Effector memory CD4-positive, alpha-beta T cell (primary cell): ENCODE data around the gene KRT38.
"Not testable (repeated sequence)": the region's sequence is repeated elsewhere in the genome, so short reads cannot be mapped to it uniquely, and the experiment has no call there.

Experiments used
- DNase-seq, 3 donors: peaks; one replicate each; pipeline ENCODE4 v3.0.0-alpha.2; 2020
- H3K27ac ChIP-seq: 2 replicates; pipeline ENCODE4 v1.7.0; 2013; ENCODE audit warnings: mild to moderate bottlenecking, low read length, moderate library complexity; ENCODE audit not compliant: insufficient read depth, poor library complexity, severe bottlenecking
- H3K27me3 ChIP-seq: replicated peaks from 2 replicates; pipeline ENCODE4 v1.7.0; 2013; ENCODE audit warnings: mild to moderate bottlenecking, low read length; ENCODE audit not compliant: insufficient read depth, control insufficient read depth, poor library complexity, severe bottlenecking
- H3K36me3 ChIP-seq: 2 replicates; pipeline ENCODE4 v1.7.0; 2013; ENCODE audit warnings: mild to moderate bottlenecking, low read length, moderate library complexity; ENCODE audit not compliant: control insufficient read depth, insufficient read depth
- H3K4me1 ChIP-seq: 2 replicates; pipeline ENCODE4 v1.7.0; 2013; ENCODE audit warnings: low read length, mild to moderate bottlenecking; ENCODE audit not compliant: control insufficient read depth, insufficient read depth, poor library complexity, severe bottlenecking
- H3K4me3 ChIP-seq: 2 replicates; pipeline ENCODE4 v1.7.0; 2013; ENCODE audit warnings: low read length, low read depth, mild to moderate bottlenecking; ENCODE audit not compliant: insufficient read depth, poor library complexity, severe bottlenecking
- H3K9me3 ChIP-seq: 2 replicates; pipeline ENCODE4 v1.7.0; 2013; ENCODE audit warnings: mild to moderate bottlenecking, low read length, moderate library complexity; ENCODE audit not compliant: control insufficient read depth

Gene KRT38

DNA sequence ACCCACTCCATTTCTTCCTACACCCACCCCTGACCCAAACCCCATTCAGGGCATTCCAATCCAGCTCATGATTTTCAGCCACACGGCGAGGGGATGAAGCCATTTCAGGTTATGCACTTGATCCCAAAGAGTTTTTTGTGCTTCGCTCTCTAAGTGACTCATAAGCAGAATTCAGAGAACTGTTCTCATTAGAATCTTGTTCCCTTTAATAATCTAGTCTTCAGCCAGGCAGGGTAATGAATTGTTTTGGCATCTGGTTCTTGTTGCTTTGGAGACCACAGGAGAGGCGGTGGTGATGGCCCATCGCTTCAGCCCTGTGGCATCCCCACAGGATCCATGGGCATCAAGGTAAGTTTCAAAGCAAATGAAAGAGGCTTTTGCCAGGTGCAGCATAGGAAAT is 38.6 kb downstream of the KRT38 start:
- H3K4me3 ChIP-seq = no peak overlapping the region
- H3K27me3 ChIP-seq = no peaks in the 10 kb centered on the region
- H3K27ac ChIP-seq = no peak overlapping the region
- H3K4me1 ChIP-seq = peaks cover 25% of the 10 kb centered on the region
- no peak for DNase-seq
- no peaks in the 10 kb centered on the region for H3K9me3 ChIP-seq
- H3K36me3 ChIP-seq = no peaks in the 10 kb centered on the region

DNA sequence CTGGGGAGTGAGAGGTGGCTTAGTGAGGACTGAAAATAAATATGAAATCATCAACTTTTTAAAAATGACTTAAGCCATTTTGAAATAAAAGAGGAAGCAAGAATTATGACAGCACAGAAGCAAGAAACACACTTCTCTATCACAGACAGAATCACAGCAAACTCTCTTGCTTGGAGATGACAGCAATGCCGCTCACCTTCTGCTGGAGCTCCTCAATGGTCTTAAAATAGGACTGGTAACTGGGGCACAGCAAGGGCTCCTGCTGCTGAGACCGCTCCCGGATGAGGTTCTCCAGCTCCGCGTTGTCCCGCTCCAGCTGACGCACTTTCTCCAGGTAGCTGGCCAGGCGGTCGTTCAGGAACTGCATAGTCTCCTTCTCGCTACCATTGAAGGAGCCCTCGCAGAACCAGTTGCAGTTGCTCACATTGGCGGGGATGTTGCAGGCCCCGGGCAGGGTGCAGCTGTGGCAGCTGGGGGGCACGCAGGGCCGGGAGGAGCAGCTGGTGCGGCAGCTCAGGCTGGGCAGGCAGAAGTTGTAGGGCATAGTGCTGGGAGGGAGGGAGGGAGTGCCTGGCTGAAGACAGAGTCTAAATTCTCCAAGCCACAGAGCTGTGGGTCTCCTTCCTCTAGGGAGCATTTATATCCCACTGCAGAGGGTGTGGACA is 43.7 kb downstream of the KRT38 start, which contains the start of gene KRT31:
KRT31 (minus strand) TSS at position 613 of the 665 bp plus-strand sequence; CDS start at position 544, 69 bp downstream.
- no peaks in the 10 kb centered on the region for H3K36me3 ChIP-seq
- no peak within 1 kb of the TSS for H3K4me3 ChIP-seq
- H3K4me1 ChIP-seq = peaks cover 2% of the 10 kb centered on the region
- no peak for DNase-seq
- no peaks in the 10 kb centered on the region for H3K9me3 ChIP-seq
- no peak within 1 kb of the TSS for H3K27ac ChIP-seq
- no peaks in the 10 kb centered on the region for H3K27me3 ChIP-seq

DNA sequence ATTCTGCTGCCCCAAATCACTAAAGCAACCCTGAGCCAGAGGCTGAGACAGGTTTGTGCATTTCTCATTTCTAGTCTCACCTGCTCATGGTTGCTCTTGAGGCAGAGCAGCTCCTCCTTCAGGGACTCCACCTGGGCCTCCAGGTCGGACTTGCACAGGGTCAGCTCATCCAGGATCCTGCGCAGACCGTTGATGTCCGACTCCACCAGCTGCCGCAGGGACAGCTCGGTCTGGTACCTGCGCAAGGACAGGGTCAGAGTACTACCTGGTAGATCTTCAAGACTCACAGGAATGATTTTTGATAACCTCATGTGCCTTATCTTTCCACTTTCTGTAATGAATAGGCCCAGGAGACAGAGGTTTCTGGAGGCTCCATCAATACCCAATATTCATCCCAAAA is 44.4 kb downstream of the KRT38 start:
- H3K4me3 ChIP-seq = no peak overlapping the region
- H3K27ac ChIP-seq = no peak overlapping the region
- no peaks in the 10 kb centered on the region for H3K36me3 ChIP-seq
- H3K27me3 ChIP-seq = no peaks in the 10 kb centered on the region
- no peaks in the 10 kb centered on the region for H3K4me1 ChIP-seq
- no peaks in the 10 kb centered on the region for H3K9me3 ChIP-seq
- DNase-seq = no peak

DNA sequence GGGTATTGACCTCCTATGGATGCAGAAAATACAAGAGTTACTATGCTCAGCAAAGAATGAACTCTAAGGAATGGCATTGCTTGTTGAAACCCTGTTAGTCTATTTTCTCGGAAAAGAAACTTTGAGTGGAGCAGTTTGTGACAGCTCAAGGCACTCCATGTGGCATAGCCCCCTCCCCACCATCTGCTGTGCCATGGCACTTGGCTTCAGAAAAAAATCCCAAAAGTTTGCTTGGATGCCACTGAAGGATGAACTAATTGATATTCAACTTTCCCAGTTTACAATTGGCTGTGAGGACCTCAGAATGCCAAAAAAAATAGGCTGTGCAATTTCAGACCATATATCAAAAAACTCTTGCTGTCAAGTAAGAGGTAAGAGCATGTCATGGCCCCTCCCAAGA is 45.2 kb downstream of the KRT38 start:
- Histone ChIP-seq H3K27ac (no peak overlapping the region), H3K36me3 (no peaks in the 10 kb centered on the region), H3K9me3 (no peaks in the 10 kb centered on the region), H3K4me1 (no peaks in the 10 kb centered on the region), H3K4me3 (no peak overlapping the region), H3K27me3 (no peaks in the 10 kb centered on the region)
- DNase-seq = no peak

DNA sequence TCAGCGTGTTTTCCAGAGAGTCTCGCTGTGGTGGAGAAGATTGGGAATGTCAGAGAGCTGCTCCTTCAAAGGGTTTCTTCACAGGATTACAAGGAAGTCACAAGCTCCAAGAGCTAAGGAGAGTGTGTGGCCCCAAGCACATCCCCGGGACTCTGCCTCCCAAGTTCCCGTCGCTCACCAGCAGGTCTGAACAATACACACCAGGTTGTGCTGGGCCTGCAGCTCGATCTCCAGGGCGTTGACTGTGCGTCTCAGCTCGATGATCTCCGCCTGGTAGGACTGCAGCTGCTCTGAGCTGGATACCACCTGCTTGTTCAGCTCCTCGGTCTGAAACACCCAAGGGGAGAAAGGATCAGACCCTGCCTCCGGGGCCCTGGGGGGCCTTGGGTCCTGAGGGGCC is 45.7 kb downstream of the KRT38 start:
- not testable (repeated sequence) for H3K36me3 ChIP-seq, H3K27ac ChIP-seq, DNase-seq, H3K27me3 ChIP-seq, H3K4me1 ChIP-seq, H3K4me3 ChIP-seq, H3K9me3 ChIP-seq

DNA sequence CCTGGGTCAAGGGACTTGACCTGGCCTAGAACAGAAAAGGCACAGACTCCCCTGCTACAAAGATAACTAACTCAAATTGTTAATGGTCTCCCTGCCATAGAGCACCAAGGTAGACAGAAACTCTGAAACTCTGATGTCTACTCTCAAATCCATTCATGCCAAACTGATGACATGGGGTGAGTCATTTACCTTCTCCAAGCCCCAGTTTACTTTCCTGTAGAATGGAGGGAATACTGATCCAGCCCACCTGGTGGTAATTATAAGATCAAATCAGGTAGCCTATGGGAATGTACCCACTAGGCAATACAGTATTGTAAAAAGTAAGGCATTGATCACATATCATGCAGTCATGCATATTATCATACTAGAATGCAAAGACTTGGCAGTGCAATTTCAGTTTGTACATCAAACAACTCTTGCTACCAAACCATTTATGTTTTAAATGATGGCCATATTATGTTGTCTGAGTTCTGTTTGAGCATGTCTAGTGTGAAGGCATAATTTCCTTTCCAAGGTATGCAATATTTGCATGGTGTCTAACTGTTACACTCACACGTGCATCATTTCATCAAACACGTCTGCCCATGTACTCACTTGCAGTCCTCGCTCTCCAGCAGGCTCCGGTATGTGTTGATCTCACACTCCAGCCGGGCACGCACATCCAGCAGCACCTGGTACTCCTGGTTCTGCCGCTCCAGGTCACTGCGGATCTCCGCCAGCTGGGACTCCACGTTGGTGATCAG is 46.4 kb downstream of the KRT38 start:
- Histone ChIP-seq H3K4me3 (no peak overlapping the region), H3K36me3 (no peaks in the 10 kb centered on the region), H3K4me1 (no peaks in the 10 kb centered on the region), H3K27me3 (no peaks in the 10 kb centered on the region), H3K27ac (no peak overlapping the region), H3K9me3 (no peaks in the 10 kb centered on the region)
- DNase-seq = no peak

DNA sequence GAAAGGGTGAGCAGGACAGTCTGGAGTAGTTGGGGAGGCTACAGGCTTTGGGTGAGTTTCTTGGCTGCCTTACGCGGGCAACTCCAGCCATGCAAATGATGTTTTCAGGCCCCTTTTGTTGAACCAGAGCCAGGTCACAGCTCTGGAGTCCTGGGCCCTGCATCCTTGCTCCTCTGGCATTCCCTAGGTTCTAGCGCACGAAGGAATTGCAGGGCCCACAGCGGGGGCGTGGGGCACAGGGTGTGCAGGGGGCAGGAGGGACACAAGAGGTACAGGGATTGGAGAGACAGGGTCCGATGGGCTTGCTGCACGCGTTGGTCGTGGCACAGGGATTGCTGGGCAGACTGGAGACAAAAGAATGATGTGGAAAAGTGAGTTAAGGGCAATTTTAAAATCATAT is 47.0 kb downstream of the KRT38 start:
- Histone ChIP-seq H3K27ac (no peak overlapping the region), H3K9me3 (no peaks in the 10 kb centered on the region), H3K36me3 (no peaks in the 10 kb centered on the region), H3K4me1 (no peaks in the 10 kb centered on the region), H3K27me3 (no peaks in the 10 kb centered on the region), H3K4me3 (no peak overlapping the region)
- DNase-seq = no peak

DNA sequence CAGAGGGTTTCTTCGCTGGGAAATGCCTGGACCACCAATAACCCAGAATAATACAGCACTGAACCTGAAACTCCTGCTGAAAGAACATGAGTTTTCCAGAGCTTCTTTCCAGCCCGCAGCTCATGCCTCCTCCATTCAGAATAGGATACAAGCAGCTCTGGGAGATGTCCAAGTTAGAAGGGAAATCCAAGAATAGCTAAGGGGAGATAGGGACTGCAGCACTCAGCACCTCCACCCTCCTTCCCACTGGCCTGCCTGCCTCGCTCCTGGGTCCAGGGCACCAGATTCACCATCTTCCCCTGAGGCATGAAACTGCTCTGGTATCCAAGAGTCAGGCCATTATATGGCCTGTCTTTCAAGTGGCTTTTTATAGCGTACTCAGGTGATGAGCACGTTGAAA is 47.5 kb downstream of the KRT38 start:
- H3K36me3 ChIP-seq = no peaks in the 10 kb centered on the region
- H3K27ac ChIP-seq = no peak overlapping the region
- DNase-seq = no peak
- H3K4me3 ChIP-seq = no peak overlapping the region
- H3K9me3 ChIP-seq = no peaks in the 10 kb centered on the region
- no peaks in the 10 kb centered on the region for H3K27me3 ChIP-seq
- no peaks in the 10 kb centered on the region for H3K4me1 ChIP-seq

DNA sequence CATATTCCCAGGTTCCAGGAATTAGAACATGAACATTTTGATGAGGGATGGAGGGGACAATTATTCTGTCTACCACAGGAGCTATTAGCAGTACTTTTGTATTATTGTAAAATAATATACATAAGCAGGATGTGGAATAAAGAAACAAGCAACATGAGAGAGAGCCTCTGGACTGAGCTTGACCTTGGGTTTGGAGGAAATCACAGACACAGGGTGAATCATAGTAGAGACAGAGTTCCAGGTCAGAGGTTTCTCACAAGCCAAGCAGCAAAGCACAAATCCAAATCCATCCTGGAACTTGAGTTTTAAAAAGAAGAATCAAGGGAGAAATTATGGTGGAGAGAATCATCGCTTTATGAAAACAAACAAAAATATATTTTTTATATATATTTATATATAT is 48.5 kb downstream of the KRT38 start:
- H3K9me3 ChIP-seq = no peaks in the 10 kb centered on the region
- no peak for DNase-seq
- no peaks in the 10 kb centered on the region for H3K36me3 ChIP-seq
- no peak overlapping the region for H3K4me3 ChIP-seq
- H3K4me1 ChIP-seq = no peaks in the 10 kb centered on the region
- H3K27ac ChIP-seq = no peak overlapping the region
- no peaks in the 10 kb centered on the region for H3K27me3 ChIP-seq

DNA sequence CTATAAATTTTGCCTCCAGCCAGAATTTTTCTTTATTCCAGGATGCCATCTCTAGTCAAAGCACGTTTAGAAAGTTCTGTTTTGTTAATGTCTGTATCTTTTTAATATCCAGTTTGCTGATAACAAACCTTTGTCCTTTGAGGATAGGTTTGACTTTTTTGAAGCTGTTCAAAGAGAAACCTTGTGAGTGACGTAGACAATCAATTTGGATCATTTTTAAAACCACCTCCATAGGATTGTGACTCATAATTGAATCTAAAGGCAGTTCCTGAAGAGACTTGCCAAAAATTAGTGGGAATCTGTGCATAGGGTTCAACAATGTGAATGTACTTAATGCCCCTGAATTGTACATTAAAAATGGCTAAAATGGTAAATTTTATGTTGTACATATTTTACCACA is 49.2 kb downstream of the KRT38 start:
- Histone ChIP-seq H3K4me1 (no peaks in the 10 kb centered on the region), H3K27ac (no peak overlapping the region), H3K4me3 (no peak overlapping the region), H3K36me3 (no peaks in the 10 kb centered on the region), H3K9me3 (no peaks in the 10 kb centered on the region), H3K27me3 (no peaks in the 10 kb centered on the region)
- DNase-seq = no peak
